ENCODE data around the gene PTPN6. TPM values are rescaled to one million over a fixed set of nuclear protein-coding genes. Genes with fewer than 3 reads are reported as not detected.

Gene PTPN6
- polyA plus RNA-seq, 1 experiment, result 0.10 TPM

GRCh38 chr12:6955108-6956020 lies 4.2 kb downstream of the PTPN6 start:
- Histone ChIP-seq H3K27ac (ENCODE audit: low read depth, low read length) (no peak overlapping the region), H3K4me3 (ENCODE audit: low read depth, low read length) (no peak overlapping the region), H3K27me3 (ENCODE audit: control insufficient read depth, insufficient read depth, low read length) (no peaks in the 10 kb centered on the region), H3K9me3 (ENCODE audit: control insufficient read depth, insufficient read depth, low read length) (no peaks in the 10 kb centered on the region)
- ChIA-PET CTCF (interaction anchor here (1.7 kb wide), 1 partner anchor 9 kb away, joined by 5 read pairs; no protein-coding TSS in a partner anchor), POLR2A (no interaction called here)
- TF ChIP-seq, protein P1, sequence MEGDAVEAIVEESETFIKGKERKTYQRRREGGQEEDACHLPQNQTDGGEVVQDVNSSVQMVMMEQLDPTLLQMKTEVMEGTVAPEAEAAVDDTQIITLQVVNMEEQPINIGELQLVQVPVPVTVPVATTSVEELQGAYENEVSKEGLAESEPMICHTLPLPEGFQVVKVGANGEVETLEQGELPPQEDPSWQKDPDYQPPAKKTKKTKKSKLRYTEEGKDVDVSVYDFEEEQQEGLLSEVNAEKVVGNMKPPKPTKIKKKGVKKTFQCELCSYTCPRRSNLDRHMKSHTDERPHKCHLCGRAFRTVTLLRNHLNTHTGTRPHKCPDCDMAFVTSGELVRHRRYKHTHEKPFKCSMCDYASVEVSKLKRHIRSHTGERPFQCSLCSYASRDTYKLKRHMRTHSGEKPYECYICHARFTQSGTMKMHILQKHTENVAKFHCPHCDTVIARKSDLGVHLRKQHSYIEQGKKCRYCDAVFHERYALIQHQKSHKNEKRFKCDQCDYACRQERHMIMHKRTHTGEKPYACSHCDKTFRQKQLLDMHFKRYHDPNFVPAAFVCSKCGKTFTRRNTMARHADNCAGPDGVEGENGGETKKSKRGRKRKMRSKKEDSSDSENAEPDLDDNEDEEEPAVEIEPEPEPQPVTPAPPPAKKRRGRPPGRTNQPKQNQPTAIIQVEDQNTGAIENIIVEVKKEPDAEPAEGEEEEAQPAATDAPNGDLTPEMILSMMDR (IDR thresholded peaks at IDR 0.05; ENCODE audit: low read depth, low read length), result no peak
- DNase-seq (ENCODE audit: low read depth, low spot score), result no peak

DNA sequence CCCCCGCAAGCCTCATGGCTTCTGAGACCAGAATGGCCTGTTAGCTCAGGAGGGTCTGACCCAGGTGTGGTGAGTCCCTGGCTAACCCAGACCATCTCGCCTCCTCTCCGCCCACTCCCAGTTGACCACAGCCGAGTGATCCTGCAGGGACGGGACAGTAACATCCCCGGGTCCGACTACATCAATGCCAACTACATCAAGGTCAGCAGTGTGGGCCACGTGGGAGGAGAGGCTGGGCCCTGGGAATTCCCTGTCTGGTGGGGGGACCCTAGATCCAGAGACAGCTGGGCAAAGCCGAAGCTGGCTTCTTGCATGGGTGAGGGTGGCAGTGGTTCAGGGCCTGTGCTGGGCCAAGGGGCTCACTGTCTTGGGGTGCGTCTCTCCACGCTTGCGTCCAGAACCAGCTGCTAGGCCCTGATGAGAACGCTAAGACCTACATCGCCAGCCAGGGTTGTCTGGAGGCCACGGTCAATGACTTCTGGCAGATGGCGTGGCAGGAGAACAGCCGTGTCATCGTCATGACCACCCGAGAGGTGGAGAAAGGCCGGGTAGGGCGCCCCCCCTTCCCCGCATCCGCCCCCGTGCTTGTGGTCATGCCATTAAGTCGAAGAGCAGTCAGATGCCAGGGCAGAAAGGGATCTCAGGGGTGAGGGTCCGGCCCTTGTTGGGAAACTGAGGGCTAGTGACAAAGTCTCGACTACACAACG lies 5.0 kb downstream of the PTPN6 start:
- no peaks in the 10 kb centered on the region for H3K27me3 ChIP-seq (ENCODE audit: control insufficient read depth, insufficient read depth, low read length)
- no peaks in the 10 kb centered on the region for H3K9me3 ChIP-seq (ENCODE audit: control insufficient read depth, insufficient read depth, low read length)
- ChIA-PET POLR2A (no interaction called here), CTCF (interaction anchor here (1.7 kb wide), 1 partner anchor 9 kb away, joined by 5 read pairs; no protein-coding TSS in a partner anchor)
- no peak overlapping the region for H3K4me3 ChIP-seq (ENCODE audit: low read depth, low read length)
- no peak overlapping the region for H3K27ac ChIP-seq (ENCODE audit: low read depth, low read length)
- TF ChIP-seq, protein P1 (IDR thresholded peaks at IDR 0.05; ENCODE audit: low read depth, low read length), result no peak
- DNase-seq (ENCODE audit: low read depth, low spot score), result no peak

- no peaks in the 10 kb centered on the region for H3K9me3 ChIP-seq (ENCODE audit: control insufficient read depth, insufficient read depth, low read length)
- TF ChIP-seq, protein P1 (IDR thresholded peaks at IDR 0.05; ENCODE audit: low read depth, low read length), result no peak
- POLR2A ChIA-PET, result no interaction called here
- no peaks in the 10 kb centered on the region for H3K27me3 ChIP-seq (ENCODE audit: control insufficient read depth, insufficient read depth, low read length)
- H3K27ac ChIP-seq (ENCODE audit: low read depth, low read length), result no peak overlapping the region
- CTCF ChIA-PET, result no interaction called here
- DNase-seq (ENCODE audit: low read depth, low spot score), result no peak
- no peak overlapping the region for H3K4me3 ChIP-seq (ENCODE audit: low read depth, low read length)
These were observed 6.1 kb downstream of the PTPN6 start for GRCh38 chr12:6957151-6957701.

DNA sequence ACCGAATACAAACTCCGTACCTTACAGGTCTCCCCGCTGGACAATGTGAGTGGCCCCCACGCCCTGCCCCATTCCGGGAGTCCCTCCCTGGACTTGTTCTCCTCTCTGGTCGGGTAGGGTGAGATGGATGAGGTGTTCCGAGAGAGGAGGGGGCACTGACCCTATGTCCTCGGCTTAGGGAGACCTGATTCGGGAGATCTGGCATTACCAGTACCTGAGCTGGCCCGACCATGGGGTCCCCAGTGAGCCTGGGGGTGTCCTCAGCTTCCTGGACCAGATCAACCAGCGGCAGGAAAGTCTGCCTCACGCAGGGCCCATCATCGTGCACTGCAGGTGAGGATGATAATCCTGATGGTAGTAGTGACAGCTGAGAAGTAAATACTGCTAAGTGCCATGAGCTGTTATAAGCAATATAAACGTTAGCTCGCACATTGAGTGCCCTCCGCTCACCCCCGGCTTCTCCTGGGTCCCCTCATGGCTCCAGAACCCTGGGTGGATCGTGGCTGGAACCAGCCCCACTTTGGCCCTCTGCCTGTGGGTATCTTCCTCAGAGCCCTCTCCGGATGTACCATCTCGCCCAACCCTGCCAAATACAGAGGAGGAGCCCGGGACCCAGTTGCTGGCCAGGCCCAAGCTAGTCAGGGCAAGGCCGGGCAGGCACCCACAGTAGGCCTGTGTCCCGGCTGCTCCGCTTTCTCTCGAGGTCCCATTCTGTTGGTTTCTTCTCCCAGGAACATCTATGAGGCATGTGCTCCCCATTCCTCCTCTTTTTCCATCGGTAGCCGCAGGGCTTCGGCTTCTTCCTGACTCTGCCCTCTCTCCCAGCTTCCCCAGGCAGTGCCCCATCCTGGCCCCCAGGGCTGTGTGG lies 6.8 kb downstream of the PTPN6 start:
- CTCF ChIA-PET, result interaction anchor here (0.9 kb wide), 1 partner anchor 67 kb away, joined by 3 read pairs; no protein-coding TSS in a partner anchor
- POLR2A ChIA-PET, result no interaction called here
- DNase-seq (ENCODE audit: low read depth, low spot score), result no peak

More for the DNA sequence above, 6.8 kb downstream of the PTPN6 start:
- TF ChIP-seq, protein P1 (IDR thresholded peaks at IDR 0.05; ENCODE audit: low read depth, low read length), result no peak
- H3K27me3 ChIP-seq (ENCODE audit: control insufficient read depth, insufficient read depth, low read length), result no peaks in the 10 kb centered on the region
- no peaks in the 10 kb centered on the region for H3K9me3 ChIP-seq (ENCODE audit: control insufficient read depth, insufficient read depth, low read length)
- H3K4me3 ChIP-seq (ENCODE audit: low read depth, low read length), result no peak overlapping the region
- no peak overlapping the region for H3K27ac ChIP-seq (ENCODE audit: low read depth, low read length)

All from AG04450 (cell line).